ENCODE data around the gene TOB1.

DNA sequence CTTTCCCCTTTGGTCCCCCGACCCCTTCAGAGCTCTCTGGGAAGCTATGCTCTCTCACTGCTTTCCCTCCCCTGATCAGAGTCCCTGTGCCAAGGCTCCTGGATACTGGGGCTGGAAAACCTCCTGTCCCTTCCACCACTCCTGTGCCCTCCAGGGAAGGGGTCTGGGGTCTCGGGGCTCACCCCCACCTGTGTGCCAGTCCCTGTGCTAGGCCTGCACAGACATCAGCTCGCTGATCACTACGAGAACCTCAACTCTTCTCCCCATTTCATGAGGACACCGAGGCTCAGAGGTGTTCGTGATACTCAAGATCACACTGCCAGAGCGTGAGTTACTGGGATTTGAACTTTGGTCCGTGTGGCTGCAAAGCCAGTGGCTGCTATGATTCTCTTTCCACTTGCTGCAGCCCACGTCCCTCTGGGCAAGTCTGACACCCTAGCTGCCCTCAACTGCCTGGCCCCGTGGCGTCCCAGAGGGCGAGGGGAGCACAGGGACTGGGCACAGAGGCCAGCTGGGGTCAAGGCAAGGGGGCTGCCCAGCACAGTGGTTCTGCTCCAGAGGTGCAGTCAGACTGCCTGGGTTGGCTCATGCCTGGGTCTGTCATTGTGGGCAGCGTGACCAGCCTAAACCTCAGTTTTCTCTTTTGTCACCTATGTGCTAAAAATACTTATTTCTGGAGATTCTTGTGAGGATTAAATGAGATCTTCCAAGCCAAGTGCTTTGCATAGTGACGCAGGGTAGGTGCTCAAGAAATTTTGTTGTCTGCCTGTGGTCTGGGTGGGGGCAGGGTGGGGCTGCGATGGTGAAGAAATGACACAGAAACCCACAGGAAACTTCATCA is 43.8 kb upstream of the TOB1 start:
- TF ChIP-seq, protein P1, sequence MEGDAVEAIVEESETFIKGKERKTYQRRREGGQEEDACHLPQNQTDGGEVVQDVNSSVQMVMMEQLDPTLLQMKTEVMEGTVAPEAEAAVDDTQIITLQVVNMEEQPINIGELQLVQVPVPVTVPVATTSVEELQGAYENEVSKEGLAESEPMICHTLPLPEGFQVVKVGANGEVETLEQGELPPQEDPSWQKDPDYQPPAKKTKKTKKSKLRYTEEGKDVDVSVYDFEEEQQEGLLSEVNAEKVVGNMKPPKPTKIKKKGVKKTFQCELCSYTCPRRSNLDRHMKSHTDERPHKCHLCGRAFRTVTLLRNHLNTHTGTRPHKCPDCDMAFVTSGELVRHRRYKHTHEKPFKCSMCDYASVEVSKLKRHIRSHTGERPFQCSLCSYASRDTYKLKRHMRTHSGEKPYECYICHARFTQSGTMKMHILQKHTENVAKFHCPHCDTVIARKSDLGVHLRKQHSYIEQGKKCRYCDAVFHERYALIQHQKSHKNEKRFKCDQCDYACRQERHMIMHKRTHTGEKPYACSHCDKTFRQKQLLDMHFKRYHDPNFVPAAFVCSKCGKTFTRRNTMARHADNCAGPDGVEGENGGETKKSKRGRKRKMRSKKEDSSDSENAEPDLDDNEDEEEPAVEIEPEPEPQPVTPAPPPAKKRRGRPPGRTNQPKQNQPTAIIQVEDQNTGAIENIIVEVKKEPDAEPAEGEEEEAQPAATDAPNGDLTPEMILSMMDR (IDR thresholded peaks at IDR 0.05; ENCODE audit: borderline replicate concordance, extremely low read depth, low read length, poor library complexity, severe bottlenecking) = no peak
- TF ChIP-seq EZH2 (IDR thresholded peaks at IDR 0.05; ENCODE audit: borderline replicate concordance, low read depth, low read length, severe bottlenecking) = no peak
